Vagina (tissue), 2 donors: Measurements from ENCODE around the gene MDGA2.

Source experiments
- CTCF ChIP-seq, 3 experiments: fragments of 450-650 bp in 2 of 3; fragments of 200-600 bp in 1 of 3; sonication (generic) in 1 of 3; IDR thresholded peaks; one replicate each; pipeline ENCODE4 v1.5.1; 2017 to 2019; ENCODE audit warnings: antibody characterized with exemption in 3 of 3, mild to moderate bottlenecking in 2 of 3, moderate library complexity in 2 of 3
- POLR2AphosphoS5 ChIP-seq, 2 donors: sonication (generic); formaldehyde crosslinking; IDR thresholded peaks; one replicate each; pipeline ENCODE4 v1.9.0; 2017; ENCODE audit warnings: antibody characterized with exemption in 2 of 2, mild to moderate bottlenecking in 2 of 2, low read depth in 1 of 2; ENCODE audit not compliant: insufficient read depth in 1 of 2

DNA sequence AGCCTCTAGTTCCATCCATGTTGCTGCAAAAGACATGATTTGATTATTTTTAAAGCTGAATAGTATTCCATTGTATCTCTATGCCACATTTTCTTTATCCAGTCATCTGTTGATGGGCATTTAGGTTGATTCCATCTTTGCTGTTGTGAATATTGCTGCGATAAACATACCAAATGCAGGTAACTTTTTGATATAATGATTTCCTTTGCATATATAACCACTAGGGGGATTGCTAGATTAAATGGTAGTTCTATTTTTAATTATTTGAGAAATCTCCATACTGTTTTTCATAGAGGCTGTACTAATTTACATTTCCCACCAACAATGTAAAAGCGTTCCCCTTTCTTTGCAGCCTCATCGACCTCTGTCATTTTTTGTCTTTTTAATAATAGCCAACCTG, 342.5 kb downstream of the MDGA2 start:
- TF ChIP-seq CTCF (IDR thresholded peaks at IDR 0.05) = no peak
- no peak for TF ChIP-seq POLR2AphosphoS5 (IDR thresholded peaks at IDR 0.05; ENCODE audit: insufficient read depth in 1 of 2, low read depth in 1 of 2)
